ENCODE measurements around the gene CHCT1.
A peak's percentile ranks its signal among the peaks of the same experiment; 100 is the strongest.

Gene CHCT1

GRCh38 chr17:60387666-60388065 lies 34.6 kb upstream of the CHCT1 start:
- DNase-seq (ENCODE audit: extremely low spot score), result no peak
- ChIA-PET POLR2A (no interaction called here), CTCF (interaction anchor here (2.2 kb wide), 1 partner anchor 16 kb away, joined by 11 read pairs; no protein-coding TSS in a partner anchor)
- no peak for TF ChIP-seq CTCF (IDR thresholded peaks at IDR 0.05; ENCODE audit: control extremely low read depth, extremely low read depth, low read depth, missing control alignments)

GRCh38 chr17:60388742-60389141 lies 33.5 kb upstream of the CHCT1 start:
- POLR2A ChIA-PET, result no interaction called here
- CTCF ChIA-PET, result interaction anchor here (1.3 to 2.2 kb wide), 2 partner anchors 17 to 23 kb away, joined by 3 to 11 read pairs; no protein-coding TSS in a partner anchor
- DNase-seq (ENCODE audit: extremely low spot score), result no peak
- no peak for TF ChIP-seq CTCF (IDR thresholded peaks at IDR 0.05; ENCODE audit: control extremely low read depth, extremely low read depth, low read depth, missing control alignments)

GRCh38 chr17:60390186-60390585 lies 32.1 kb upstream of the CHCT1 start:
- ChIA-PET CTCF (interaction anchor here (1.2 to 1.4 kb wide), 3 partner anchors 8 to 31 kb away, joined by 3 to 4 read pairs (median 3); no protein-coding TSS in a partner anchor), POLR2A (no interaction called here)
- DNase-seq (ENCODE audit: extremely low spot score), result no peak
- TF ChIP-seq CTCF (IDR thresholded peaks at IDR 0.05; ENCODE audit: control extremely low read depth, extremely low read depth, low read depth, missing control alignments), result no peak

- POLR2A ChIA-PET, result interaction anchor here (0.6 kb wide), 1 partner anchor 1305 kb away, joined by 5 read pairs; no protein-coding TSS in a partner anchor
- CTCF ChIA-PET, result interaction anchor here (0.9 to 1.7 kb wide), 3 partner anchors 13 to 210 kb away, joined by 3 to 5 read pairs (median 3); no protein-coding TSS in a partner anchor
- no peak for TF ChIP-seq CTCF (IDR thresholded peaks at IDR 0.05; ENCODE audit: control extremely low read depth, extremely low read depth, low read depth, missing control alignments)
- no peak for DNase-seq (ENCODE audit: extremely low spot score)
Measured at GRCh38 chr17:60390925-60391470, 31.3 kb upstream of the CHCT1 start.

- CTCF ChIA-PET, result interaction anchor here (0.6 to 1.7 kb wide), 4 partner anchors 12 to 209 kb away, joined by 3 to 5 read pairs (median 3); no protein-coding TSS in a partner anchor
- no peak for DNase-seq (ENCODE audit: extremely low spot score)
- TF ChIP-seq CTCF (IDR thresholded peaks at IDR 0.05; ENCODE audit: control extremely low read depth, extremely low read depth, low read depth, missing control alignments), result no peak
- POLR2A ChIA-PET, result interaction anchor here (0.6 to 0.8 kb wide), 2 partner anchors 208 to 1304 kb away, joined by 5 to 7 read pairs; partner anchors contain the start of gene PPM1D
Measured at GRCh38 chr17:60391471-60392041, 30.7 kb upstream of the CHCT1 start.

GRCh38 chr17:60392042-60392844 lies 30.0 kb upstream of the CHCT1 start, which contains the start of gene USP32:
USP32 (minus strand) TSS chr17:60392133; CDS start chr17:60391939, 194 bp downstream.
- no peak for TF ChIP-seq CTCF (IDR thresholded peaks at IDR 0.05; ENCODE audit: control extremely low read depth, extremely low read depth, low read depth, missing control alignments)
- ChIA-PET CTCF (interaction anchor here (0.6 to 1.7 kb wide), 3 partner anchors 11 to 41 kb away, joined by 3 to 5 read pairs (median 3); no protein-coding TSS in a partner anchor), POLR2A (interaction anchor here (0.8 kb wide), 1 partner anchor 208 kb away, joined by 7 read pairs; the partner anchor contains the start of gene PPM1D)
- DNase-seq (ENCODE audit: extremely low spot score), result peak; percentile 95
